SK-N-MC (cell line): Measurements from ENCODE around the gene SLC22A7.
"Not testable (repeated sequence)": the region's sequence is repeated elsewhere in the genome, so short reads cannot be mapped to it uniquely, and the experiment has no call there.

Experiments
- DNase-seq: peaks from one replicate; pipeline ENCODE4 v3.0.0-alpha.2; 2011; ENCODE audit warnings: low read depth, low spot score
- H3K27ac ChIP-seq: fragments of 200-600 bp; sonication (generic); 2 replicates; pipeline ENCODE4 v1.5.1; 2016; ENCODE audit warnings: mixed run types
- H3K36me3 ChIP-seq: fragments of 200-600 bp; sonication (generic); 2 replicates; pipeline ENCODE4 v1.6.1; 2017; ENCODE audit warnings: antibody characterized with exemption, low read length, mixed read lengths; ENCODE audit not compliant: insufficient read depth
- H3K4me3 ChIP-seq: fragments of 200-600 bp; sonication (generic); 2 replicates; pipeline ENCODE4 v1.5.1; 2016
- H3K9ac ChIP-seq: fragments of 200-600 bp; sonication (generic); 2 replicates; pipeline ENCODE4 v1.8.0; 2017; ENCODE audit warnings: mixed run types, mixed read lengths; ENCODE audit not compliant: insufficient read length
- H3K9me3 ChIP-seq: fragments of 200-600 bp; sonication (generic); 2 replicates; pipeline ENCODE4 v1.6.1; 2017; ENCODE audit warnings: low read depth, mild to moderate bottlenecking, antibody characterized with exemption, low read length, moderate library complexity, mixed read lengths
- EZH2 ChIP-seq: fragments of 200-600 bp; sonication (generic); IDR thresholded peaks from one replicate; pipeline ENCODE4 v1.6.1; 2017; ENCODE audit warnings: antibody characterized with exemption
- FOXP2 ChIP-seq: optimal IDR thresholded peaks from 2 replicates; pipeline ENCODE3; 2011; ENCODE audit warnings: mild to moderate bottlenecking, moderate library complexity; ENCODE audit not compliant: insufficient read depth; ENCODE audit errors: extremely low read length, control extremely low read depth
- POLR2AphosphoS5 ChIP-seq: IDR thresholded peaks from 2 replicates; pipeline ENCODE4 v1.6.1; 2012; ENCODE audit warnings: mild to moderate bottlenecking, low read depth, low read length, borderline replicate concordance

Gene SLC22A7

GRCh38 chr6:43325876-43326275, 27.8 kb downstream of the SLC22A7 start:
- Histone ChIP-seq H3K27ac (no peak overlapping the region), H3K9me3 (no peaks in the 10 kb centered on the region), H3K9ac (no peak overlapping the region), H3K4me3 (no peak overlapping the region), H3K36me3 (no peaks in the 10 kb centered on the region)
- DNase-seq, result no peak
- TF ChIP-seq EZH2 (no peak), FOXP2 (no peak), POLR2AphosphoS5 (no peak)

DNA sequence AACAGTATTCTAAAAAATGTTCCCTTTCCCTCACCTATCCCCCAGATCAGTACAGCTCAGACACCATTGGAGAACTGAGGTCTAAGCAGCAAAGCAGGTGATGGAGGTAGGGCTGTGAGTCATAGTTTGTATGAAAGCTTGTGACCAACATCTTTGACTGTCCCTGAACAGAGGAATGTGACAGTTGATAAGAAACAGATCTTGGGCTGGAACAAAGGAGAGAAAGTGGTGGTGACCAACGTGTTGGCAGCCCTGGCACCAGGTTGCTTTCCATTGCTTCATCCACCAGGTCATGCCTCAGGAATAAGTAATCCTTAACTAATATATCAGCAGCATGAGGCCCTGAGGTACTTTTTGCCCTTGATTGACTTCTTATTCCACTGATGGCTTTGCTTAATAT, 30.5 kb downstream of the SLC22A7 start:
- H3K4me3 ChIP-seq, result no peak overlapping the region
- H3K36me3 ChIP-seq, result no peaks in the 10 kb centered on the region
- H3K9ac ChIP-seq, result no peak overlapping the region
- H3K9me3 ChIP-seq, result no peaks in the 10 kb centered on the region
- DNase-seq, result no peak
- TF ChIP-seq FOXP2, result no peak
- no peak for TF ChIP-seq EZH2
- TF ChIP-seq POLR2AphosphoS5, result no peak
- no peak overlapping the region for H3K27ac ChIP-seq

- no peak overlapping the region for H3K9ac ChIP-seq
- H3K4me3 ChIP-seq, result no peak overlapping the region
- no peak overlapping the region for H3K27ac ChIP-seq
- no peaks in the 10 kb centered on the region for H3K36me3 ChIP-seq
- TF ChIP-seq POLR2AphosphoS5 (no peak), EZH2 (no peak), FOXP2 (no peak)
- H3K9me3 ChIP-seq, result no peaks in the 10 kb centered on the region
- DNase-seq, result no peak
Observed at GRCh38 chr6:43331470-43331869, 33.4 kb downstream of the SLC22A7 start.

DNA sequence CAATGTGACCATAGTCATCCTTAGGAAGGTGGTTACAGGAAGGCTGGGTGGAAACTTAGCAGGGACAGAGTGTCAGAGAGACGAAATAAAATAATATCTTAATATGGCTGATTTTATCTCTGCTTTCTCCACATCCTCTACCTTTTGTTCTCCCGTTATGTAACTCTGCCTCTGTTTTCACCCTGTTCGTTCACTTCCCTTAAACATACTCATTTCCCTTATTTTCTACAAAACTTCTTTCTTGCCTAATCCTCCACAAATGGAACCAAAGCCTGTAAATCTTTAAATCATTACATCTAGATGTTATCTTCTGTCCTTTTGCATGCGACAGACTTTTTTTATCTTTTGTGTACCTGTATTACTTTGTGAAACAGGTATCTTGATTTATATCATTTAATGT, 33.8 kb downstream of the SLC22A7 start:
- Histone ChIP-seq H3K27ac (no peak overlapping the region), H3K9me3 (no peaks in the 10 kb centered on the region), H3K36me3 (no peaks in the 10 kb centered on the region), H3K4me3 (no peak overlapping the region), H3K9ac (no peak overlapping the region)
- TF ChIP-seq POLR2AphosphoS5, result no peak
- no peak for TF ChIP-seq FOXP2
- no peak for TF ChIP-seq EZH2
- no peak for DNase-seq

GRCh38 chr6:43334466-43335095, 36.5 kb downstream of the SLC22A7 start:
- Histone ChIP-seq H3K36me3 (peaks cover 18% of the 10 kb centered on the region), H3K4me3 (no peak overlapping the region), H3K9ac (no peak overlapping the region), H3K27ac (no peak overlapping the region), H3K9me3 (no peaks in the 10 kb centered on the region)
- TF ChIP-seq EZH2, result no peak
- TF ChIP-seq FOXP2, result no peak
- TF ChIP-seq POLR2AphosphoS5, result no peak
- DNase-seq, result peak; percentile 66

DNA sequence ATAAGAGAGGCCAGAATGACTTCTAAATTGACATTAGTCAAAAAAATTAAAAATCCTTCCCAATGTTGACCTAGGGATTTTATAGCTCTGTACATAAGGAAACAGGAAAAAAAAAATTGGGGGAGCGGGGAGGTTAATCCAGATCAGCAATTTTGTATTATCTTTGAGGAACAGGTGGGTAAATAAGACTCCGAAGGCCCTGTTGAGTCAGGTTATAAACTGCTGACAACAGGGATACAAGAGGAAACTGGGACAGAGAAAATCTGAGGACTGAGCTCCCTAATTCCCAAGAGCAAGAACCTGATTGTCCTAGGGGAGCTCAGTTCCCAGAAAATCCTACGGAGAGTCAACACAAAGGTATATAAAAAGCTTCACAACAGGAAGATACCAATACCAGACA, 37.4 kb downstream of the SLC22A7 start:
- Histone ChIP-seq H3K9me3 (no peaks in the 10 kb centered on the region), H3K4me3 (no peak overlapping the region), H3K27ac (no peak overlapping the region), H3K36me3 (peaks cover 27% of the 10 kb centered on the region), H3K9ac (no peak overlapping the region)
- no peak for TF ChIP-seq EZH2
- TF ChIP-seq POLR2AphosphoS5, result no peak
- TF ChIP-seq FOXP2, result no peak
- no peak for DNase-seq

DNA sequence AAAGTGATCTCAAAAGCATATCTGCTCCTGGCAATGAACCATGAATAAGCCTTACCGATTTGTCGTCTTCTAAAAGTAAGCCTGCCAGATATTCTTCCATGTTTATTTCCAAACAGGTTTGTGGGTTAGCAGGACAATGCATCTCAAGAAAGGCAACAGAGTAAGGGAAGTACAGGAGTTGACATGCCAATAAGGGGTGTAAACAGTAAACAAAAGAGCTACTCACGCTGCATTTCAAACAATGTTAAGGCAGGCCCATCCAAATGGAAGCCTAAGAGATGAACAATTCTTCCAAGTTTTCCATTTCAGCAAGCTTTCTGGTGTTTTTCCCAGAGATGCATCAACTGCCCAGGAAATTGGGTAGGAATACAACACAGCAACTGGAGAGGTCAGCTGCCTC, 38.3 kb downstream of the SLC22A7 start:
- peaks cover 33% of the 10 kb centered on the region for H3K36me3 ChIP-seq
- no peak overlapping the region for H3K9ac ChIP-seq
- H3K9me3 ChIP-seq, result no peaks in the 10 kb centered on the region
- DNase-seq, result no peak
- no peak overlapping the region for H3K27ac ChIP-seq
- TF ChIP-seq POLR2AphosphoS5, result no peak
- no peak for TF ChIP-seq FOXP2
- TF ChIP-seq EZH2, result no peak
- no peak overlapping the region for H3K4me3 ChIP-seq

- Histone ChIP-seq H3K9ac (no peak overlapping the region), H3K27ac (no peak overlapping the region)
- DNase-seq, result no peak
Observed at GRCh38 chr6:43338243-43338642, 40.2 kb downstream of the SLC22A7 start.

GRCh38 chr6:43339168-43339567, 41.1 kb downstream of the SLC22A7 start:
- Histone ChIP-seq H3K9ac (no peak overlapping the region), H3K9me3 (no peaks in the 10 kb centered on the region), H3K27ac (no peak overlapping the region), H3K4me3 (no peak overlapping the region), H3K36me3 (peaks cover 51% of the 10 kb centered on the region)
- DNase-seq, result no peak
- no peak for TF ChIP-seq FOXP2
- TF ChIP-seq EZH2, result no peak
- TF ChIP-seq POLR2AphosphoS5, result no peak

More at GRCh38 chr6:43338243-43338642, 40.2 kb downstream of the SLC22A7 start:
- peaks cover 50% of the 10 kb centered on the region for H3K36me3 ChIP-seq
- H3K9me3 ChIP-seq, result no peaks in the 10 kb centered on the region
- no peak overlapping the region for H3K4me3 ChIP-seq
- no peak for TF ChIP-seq POLR2AphosphoS5
- no peak for TF ChIP-seq EZH2
- TF ChIP-seq FOXP2, result no peak

GRCh38 chr6:43346243-43346642, 48.2 kb downstream of the SLC22A7 start:
- not testable (repeated sequence) for H3K27ac ChIP-seq, H3K9ac ChIP-seq, H3K9me3 ChIP-seq, H3K4me3 ChIP-seq, DNase-seq
- H3K36me3 ChIP-seq, result peaks cover 47% of the 10 kb centered on the region
